Right kidney (tissue), 1 donor: ENCODE measurements around the gene DRGX.

Experiments used
- DNase-seq: peaks from one replicate; pipeline ENCODE4 v3.0.0-alpha.2; 2016

DRGX gene

DNA sequence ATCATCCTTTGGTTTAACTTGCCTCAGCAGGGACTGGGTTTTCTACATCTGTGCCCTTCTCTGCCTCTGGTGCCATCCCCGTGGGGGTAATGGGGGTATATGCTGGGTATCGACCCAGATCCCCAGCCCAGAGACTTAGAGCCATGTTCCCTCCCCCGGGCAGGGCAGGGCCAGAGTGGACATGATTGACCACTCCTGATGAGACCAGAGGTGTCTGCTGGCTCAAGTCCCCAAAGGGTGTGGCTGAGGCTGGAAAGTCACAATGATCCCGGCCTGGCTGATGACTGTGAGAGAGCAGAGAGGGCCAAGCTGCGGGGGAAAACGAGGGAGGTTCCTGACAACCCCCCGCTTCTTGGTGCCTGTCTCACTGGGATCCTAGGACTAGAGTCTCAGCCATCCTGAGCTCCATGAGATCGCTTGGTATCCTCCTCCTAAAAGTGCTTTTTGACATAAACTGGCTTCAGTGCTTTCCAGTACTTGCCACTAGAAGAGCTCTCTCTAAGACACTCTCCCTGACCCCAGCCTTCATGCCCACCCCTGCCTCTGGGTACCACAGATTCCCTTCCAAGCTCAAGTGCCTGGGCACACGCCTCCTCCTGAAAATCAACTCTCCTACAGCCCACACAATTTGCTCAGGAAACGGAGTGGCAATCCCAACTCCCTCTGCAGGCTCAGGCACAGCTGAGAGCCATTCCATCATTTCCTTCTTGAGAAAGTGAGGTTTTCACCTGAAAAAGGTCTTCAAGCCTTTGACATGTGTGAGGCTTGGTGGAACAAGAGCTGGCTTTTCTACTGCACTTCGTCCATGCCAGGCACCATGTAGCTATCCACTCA is 33.9 kb downstream of the DRGX start:
- no peak for DNase-seq

DNA sequence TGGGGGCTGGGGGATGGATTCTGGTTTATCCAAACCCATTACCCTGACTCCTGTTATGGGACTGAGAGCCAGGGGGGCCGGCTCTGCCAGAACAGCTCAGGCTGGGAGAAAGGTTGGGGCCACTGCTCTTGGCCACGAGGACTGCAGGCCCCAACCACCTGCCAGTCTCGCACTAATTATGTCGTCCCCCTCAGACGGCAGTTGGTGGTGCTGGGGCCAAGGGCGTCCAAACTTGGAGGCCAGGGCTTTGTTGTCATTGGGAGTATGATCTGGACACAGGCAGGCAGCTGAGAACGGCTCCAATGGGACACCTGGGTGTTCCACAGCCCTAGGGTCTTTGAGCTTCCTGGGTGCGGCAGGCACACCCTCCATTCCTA is 34.7 kb downstream of the DRGX start:
- DNase-seq, result no peak

DNA sequence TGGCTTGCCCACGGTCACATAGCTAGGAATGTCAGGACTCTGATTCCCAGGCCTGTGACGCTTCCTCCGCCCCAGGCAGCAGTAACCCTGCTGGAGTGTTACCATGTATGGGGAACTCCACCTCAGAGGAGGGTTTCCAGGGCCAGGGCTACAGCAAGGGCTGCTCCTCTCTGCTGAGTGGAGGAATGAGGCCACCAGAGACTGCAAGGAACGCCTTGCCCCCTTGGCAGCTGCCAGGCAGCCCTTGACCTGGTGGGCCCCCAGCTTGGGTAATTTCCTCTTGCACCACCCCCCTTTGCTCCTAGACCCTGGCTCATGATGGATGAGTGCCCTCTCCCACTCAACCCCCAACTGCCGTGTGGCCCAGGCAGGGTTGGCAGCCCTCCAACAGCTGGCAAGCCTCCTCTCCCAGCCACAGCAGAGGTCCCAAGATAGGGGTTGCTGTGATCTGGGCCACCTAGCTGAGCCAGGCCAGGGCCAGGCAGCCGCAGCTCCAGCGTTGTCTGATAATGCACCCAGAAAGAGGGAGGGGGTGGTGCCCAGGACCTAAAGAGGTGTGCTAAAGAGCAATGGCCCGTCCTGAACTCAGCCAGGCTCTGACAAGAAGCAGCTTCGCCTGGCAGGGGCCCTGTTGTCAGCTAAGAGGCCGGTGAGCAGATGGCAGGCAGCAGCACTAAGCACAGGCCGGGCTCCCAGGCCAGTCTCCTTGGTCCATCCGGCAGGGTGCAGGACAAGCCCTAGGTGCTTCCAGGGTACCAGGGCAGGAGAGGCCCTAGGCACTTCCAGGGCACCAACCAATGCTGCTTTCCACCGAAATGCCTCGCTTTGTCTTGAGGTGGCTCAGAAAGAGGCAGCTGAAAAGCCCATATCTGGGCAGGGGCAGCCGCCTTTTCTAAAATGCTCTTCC is 35.4 kb downstream of the DRGX start:
- no peak for DNase-seq

DNA sequence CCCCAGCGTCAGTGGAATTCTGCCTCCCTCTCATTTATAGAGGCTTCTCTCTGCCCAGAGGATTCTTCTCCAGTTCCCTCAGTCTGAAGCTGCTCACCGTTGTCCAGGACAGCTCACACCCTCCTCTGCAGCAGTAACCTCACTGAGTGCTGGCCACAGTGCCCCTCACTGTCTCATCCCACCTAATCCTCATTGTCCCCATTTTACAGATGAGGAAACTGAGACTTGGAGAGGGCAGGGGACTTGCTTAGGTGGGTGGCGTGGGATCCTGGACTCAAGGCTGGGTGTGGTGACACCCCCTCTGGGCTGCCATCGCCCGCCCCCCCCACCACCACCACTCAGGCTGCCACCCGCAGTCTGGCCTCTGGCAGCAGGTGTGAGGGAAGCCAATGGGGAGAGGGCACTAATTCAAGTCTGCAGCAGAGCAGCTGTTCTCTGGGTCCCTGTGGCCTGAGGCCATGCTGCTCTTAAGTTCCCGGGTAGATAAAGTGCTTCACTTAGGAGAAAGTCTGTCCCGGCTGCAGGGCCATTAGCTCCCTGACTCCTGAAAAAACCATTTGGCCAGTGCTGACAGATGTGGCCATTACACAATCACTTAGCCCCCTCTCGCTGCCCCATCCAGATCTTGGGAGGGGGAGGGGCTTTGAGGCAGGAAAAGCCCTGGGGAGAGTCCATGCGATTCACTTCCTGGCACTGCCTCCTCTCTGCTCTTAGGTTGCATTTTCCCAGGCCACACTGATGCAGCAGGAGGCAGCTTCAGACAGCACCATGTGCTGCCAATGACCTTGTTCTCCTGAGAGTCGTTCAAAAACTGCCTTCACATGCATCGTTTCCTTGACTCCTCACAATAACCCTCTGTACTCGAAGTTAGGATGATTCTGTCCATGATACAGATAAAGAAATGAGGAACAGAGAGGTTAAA is 36.3 kb downstream of the DRGX start:
- DNase-seq, result no peak

DNA sequence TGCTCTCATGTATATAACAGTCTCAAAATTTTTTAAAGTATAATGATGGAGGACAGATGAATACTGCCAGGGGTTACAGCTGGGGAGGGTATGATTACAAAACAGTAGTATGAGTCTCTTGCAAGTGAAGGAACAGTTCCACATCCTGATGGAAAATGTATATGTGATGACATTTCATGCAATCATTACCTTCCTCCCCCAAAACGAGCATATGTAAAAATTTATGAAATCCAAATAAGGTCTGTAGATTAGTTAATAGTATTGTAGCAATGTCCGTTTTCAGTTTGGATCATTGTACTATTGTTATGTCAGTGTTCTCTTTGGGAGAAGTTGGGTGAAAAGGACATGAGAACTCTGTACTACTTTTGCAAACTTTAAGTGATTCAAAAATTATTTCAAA is 38.0 kb downstream of the DRGX start:
- no peak for DNase-seq

DNA sequence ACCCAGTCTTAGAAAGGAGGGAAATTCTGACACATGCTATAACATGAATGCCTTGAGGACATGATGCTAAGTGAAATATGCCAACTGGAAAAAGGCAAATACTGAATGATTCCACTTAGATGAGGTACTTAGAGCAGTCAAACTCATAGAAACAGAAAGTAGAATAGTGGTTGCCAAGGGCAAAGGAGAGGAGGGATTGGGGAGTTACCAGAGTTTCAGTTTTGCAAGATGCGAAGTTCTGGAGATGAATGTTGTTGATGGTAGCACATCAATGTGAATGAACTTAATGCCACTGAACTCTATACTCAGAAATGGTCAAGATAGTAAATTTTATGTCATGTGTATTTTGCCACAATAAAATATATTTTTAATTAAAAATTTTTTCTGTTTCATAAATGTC is 38.9 kb downstream of the DRGX start:
- DNase-seq, result no peak

DNA sequence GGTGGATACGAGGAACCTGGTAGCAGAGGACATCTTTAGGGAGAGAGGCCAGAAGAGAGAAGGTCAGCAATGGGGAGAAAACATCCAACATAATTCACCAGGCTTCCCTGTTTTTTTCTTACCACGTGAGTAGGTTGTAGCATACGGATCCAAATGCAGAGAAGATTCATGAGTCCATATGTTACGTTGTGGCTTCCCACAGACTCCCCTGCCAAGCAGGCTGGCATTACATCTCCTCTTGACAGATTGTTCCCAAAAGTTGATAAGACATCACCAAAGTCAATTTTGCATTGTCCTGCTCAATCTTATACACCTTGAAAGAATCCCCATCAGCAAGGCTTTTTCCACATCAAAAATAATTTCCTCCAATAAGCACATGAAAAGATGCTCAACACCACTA is 39.7 kb downstream of the DRGX start:
- DNase-seq, result no peak

DNA sequence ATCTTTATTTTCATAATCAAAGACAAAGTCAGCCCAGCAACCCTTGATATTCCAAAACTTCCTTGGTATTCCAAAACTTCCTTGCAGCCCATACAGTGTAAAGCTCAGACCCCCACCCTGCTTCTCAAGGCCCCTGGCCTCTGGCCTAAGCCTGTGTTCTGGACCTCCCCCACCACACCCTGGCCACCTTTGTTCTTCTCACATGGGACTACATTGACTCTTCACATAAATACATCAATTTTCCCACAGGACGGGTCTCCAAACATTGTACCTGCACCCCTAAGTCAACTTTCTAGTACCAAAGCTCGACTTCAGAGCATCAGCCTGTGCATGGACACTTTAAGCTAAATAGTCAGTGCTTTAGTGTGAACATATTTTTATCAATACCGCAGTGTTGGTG is 40.7 kb downstream of the DRGX start:
- no peak for DNase-seq

DNA sequence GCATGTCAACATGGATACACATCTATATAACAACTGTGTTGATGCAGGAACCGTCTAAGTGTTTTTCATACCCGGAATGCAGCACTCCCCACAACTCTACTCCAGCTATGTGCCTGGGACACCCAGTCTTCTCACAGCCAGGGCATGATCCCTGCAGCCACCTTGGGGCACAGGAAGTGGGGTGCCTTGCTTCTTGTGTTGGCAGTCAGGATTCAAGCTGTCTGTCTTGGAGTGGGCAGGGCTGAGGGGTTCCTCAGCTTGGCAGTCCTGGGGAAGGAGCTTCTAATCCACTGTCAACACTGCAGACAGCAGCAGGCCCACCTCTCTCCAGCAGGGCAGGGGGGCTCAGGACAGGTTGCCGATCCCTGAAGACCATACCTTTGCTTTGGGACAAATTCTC is 41.3 kb downstream of the DRGX start:
- no peak for DNase-seq

DNA sequence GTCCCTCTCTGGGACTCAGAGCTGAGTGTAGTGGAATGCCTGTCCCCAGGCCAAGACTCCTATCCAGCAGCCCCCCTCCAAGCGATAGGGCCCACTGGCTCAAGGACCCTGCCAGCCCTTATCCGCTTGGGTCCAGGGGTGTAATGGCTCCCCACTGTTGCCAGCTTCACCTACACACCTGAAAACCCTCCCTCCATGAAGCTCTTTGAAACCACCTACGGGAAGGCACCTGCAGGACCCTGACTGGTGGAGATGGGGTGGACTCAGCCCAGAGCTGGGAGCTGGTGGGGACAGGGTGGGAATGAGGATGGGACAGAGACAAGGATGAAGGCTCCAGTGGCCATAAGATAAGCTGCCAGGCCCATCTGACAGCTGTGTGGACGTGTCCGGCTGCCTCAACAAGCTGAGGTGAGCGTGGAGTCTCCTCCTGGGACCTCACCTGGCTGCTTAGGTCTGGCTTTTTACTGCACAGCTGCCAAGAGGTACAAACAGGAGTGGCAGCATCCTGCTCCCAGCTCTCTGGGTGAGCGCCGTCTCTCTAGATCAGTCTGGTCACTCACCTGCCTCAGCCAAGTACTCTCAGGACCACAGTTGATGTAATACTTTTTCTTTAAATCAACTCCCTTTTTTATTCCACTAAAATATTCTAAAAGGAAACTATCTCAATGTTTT is 41.9 kb downstream of the DRGX start:
- no peak for DNase-seq

DNA sequence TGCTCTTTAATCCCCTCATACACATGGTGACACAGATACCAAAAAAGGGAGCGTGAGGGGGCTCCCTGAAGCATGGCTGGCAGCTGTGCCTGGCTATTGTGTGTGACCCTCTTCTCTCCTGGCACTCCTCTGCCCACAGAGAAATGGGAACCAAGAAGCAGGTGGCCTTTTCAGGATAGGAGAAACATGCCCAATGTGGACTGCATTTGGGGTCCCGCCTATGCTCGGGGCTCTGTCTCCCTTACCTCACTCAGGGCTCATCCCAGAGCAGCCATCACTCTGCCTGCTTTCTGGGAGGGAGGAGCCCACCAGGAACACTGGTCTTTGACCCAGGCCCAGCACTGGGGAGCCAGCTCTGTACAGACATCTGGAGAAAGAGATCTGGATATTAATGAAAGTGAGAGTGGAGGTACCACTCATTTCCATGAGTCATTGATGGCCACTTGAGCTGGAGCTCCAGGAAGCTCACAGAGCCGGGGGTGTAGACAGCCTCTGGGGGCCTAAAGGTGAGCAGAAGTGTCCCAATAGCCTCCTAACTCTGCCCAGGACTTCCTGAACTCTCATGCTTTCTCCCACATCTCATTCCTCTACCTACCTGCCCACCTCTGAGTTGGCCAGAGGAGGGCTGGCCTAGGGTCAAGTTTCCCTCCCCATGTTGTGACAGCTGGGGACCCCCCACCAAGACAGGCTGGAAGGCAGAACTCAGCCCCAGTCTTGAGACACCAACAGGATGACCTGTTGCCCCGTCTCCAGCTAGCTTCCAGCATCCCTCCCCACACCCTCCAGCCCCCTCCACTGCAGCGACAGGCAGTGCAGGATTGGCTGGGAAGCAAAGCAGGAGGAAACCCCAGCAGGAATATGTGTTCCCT is 42.6 kb downstream of the DRGX start:
- no peak for DNase-seq

DNA sequence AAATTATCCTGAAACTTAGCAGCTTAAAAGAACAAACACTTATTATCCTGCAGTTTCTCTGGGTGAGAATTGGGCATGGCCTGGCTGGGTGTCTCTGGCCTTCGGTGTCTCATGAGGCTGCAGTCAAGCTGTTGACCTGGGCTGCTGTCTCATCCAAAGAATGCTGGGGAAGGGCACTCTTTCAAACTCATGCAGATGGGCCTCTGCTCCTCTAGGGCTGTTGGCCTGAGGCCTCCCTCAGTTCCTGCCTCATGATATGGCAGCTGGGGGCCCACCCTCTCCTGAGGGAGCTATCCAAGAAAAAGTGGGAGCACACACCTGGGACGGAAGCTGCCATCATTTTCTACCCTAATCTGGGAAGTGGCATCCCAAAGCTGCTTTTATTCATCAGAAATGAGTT is 43.6 kb downstream of the DRGX start:
- DNase-seq, result no peak

DNA sequence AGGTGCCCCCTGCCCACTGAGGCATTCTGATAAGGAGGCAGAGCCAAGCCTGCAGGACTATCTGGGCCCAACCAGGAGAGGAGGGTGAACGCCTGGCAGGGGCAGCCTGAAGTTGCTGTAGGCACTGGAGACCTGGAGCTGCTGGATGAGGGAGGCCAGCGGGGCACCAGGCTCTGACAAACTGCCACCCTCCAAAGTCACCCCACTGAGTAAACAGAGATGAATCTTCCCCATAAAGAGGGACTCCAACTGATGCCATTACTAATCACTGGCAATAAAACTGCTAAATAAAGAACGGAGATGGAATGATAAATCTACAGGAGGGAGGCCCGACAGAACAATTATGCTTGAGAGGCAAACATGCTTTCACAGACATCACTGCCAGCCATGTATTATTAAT is 44.2 kb downstream of the DRGX start:
- no peak for DNase-seq

DNA sequence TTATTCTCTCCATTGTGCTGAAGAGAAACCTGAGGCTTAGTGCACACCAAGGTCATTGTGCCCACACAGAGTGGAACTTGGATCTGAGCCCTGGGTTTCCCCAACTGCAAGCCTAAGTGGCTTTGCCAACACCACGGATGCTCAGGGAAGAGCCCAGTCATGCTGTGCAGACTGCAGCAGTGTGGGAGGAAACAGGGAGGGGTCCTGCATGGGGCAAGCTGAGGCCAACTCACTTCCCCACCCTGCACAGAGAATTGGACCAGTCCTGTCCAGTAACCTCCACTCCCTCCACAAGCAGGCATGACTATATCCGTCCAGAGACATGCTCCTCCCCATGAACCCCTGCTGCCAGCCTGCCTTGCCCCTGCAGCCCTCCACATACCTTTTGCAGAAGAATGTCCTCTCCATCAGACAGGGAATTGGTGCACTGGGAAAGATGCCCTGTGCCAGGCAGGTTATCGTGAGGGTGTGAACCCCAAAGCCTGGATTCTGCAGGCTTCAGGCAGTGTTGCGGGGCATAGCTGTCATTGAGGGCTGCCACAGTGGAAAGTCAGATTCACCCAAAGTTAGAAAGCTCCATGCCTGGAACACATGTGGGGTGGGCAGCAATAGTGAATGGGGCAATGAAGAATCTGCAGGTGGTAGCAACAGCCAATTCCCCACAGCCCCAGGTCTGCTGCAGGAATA is 44.9 kb downstream of the DRGX start:
- no peak for DNase-seq

DNA sequence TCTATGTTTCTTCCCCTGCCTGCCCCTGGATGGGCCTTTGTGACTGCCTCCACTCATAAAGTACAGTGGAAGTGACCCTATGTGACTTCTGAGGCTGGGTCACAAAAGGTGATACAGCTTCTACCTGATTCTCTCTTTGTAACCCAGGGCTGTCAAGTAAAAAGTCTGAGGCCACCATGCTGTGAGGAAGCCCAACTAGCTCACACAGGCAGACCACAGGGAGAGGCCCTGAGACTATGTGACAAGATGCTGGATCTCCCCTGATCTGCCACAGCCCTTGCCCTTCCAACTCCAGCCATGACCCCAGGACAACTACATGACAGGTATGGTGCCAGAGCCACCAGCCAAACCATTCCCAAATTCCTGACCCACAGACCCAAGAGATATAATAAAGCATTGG is 45.8 kb downstream of the DRGX start:
- DNase-seq, result no peak

DNA sequence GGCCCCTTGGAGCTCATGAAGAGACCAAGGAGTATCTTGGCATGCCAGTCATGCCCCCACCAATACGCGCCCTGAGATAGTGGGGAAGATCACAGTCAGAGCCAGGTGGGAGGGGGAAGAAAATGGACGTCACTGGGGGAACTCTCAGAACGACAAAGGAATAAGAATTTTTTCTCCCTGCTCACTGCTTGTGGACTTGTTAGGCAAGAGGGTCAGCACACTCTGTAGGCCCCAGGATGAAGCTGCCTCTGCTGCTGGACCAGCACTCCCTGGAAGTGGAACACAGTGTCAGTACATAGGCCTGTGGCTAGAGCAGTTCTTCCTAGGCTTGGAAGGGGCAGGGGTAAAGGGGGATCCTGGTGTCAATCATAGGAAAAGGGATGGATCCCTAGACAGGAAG is 46.5 kb downstream of the DRGX start:
- DNase-seq, result no peak

DNA sequence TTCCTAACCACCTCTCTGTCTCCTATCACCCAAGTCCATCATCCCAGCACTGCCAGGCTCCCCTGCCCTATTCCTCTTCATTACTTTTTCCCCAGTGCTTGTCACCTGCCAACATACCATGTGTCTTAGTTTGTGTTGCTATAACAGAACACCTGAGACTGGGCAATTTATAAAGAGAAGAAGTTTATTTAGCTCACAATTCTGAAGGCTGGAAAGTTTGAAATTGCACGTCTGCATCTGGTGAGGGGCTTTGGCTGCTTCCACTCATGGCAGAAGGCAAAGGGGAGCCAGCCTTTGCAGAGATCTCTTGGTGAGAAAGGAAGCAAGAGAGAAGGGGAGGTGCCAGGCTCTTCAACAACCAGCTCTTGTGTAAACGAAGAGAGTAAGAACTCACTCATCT is 47.3 kb downstream of the DRGX start:
- DNase-seq, result no peak

DNA sequence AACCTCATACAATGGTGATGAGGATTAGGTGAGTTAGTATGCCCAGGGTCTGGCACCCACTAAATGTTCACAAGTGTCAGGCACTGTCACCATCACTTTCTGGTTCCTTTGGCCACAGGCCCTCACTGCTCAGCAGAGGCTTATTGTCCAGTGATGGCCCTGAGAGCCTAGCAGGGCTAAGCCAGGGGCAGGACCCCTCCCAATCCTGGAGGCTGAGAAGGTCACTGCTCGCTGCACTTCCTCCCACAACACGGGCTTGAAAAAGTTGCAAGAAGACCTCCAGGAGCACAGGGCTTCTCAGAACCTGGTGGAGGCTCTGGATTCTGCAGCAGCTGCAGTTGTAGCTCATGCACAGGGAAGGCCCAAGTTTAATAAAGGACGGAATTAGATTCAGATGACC is 48.1 kb downstream of the DRGX start:
- DNase-seq, result no peak

DNA sequence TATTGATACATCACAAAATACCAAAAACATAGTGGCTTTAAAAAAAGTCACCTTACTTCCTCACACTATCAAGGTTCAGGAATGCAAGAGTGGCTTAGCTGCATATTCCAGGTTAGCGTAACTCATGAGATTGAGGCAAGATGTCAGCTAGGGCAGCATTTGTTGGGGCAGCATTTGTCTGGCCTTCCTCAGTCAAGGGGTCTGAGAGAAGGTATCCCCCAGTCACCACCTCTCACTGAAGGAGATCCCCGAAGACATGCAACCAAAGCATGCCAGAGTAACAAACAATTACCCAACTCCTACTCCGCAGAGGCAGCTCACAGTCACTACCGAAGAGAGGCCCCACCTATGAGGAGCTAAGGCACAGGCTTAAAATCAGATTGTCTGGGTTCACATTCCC is 48.5 kb downstream of the DRGX start:
- no peak for DNase-seq

DNA sequence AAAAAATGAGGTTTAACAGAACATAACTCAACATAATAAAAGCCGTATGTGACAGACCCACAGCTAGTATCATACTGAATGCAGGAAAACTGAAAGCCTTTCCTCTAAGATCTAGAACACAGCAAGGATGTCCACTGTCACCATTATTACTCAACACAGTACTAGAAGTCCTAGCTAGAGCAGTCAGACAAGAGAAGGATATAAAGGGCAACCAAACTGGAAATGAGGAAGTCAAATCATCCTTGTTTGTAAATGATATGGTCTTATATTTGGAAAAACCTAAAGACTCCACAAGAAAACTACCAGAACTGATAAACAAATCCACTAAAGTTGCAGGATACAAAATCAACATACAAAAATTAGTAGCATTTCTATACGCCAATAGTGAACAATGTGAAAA is 51.0 kb downstream of the DRGX start:
- no peak for DNase-seq

DNA sequence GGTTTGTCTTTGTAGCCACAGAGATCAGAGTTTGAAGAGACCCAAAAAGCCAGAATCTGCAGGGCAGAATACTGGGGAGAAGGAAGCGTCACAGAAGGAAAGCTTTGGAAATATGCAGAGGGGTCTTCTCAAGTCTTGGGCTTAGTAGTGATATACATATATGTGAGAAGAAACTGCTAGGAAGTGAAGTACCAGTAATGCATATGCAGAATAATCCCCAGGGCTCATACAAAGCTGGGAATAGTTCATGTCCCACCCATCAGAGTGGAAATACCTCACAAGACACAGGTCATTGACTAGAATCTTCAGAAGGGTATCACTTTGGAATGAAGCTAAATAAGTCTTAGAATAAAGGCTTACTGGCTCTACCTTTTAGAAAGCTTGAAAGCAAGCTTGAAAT is 57.3 kb downstream of the DRGX start:
- no peak for DNase-seq
